GM12878 (cell line): Measurements from ENCODE around the gene KIAA2012. TPM values are rescaled to one million over a fixed set of nuclear protein-coding genes. Genes with fewer than 3 reads are reported as not detected.

ENCODE experiments used
- ATAC-seq: fragments of 200-7000 bp; cut with Tn5 transposase; 3 replicates; pipeline ENCODE4 v1.9.1; 2020; ENCODE audit warnings: mild to moderate bottlenecking, moderate library complexity
- BruUV-seq: library from RNA; stranded (reverse); fragments of 400-500 nt; replicated peaks from 2 replicates; lab custom pipeline; 2021; lab: Mats Ljungman, UMichigan
- CTCF ChIA-PET: fragments of 300-600 bp; sonication (Branson Sonifier 250); formaldehyde crosslinking; extraction: SDS; loops from one replicate; lab custom pipeline; 2021; ENCODE audit warnings: inconsistent platforms; lab: Yijun Ruan, JAX
- POLR2A ChIA-PET: fragments of 350-600 bp; formaldehyde crosslinking; extraction: SDS; loops from one replicate; lab custom pipeline; 2021; ENCODE audit warnings: inconsistent platforms; lab: Charles Lee
- RAD21 ChIA-PET: fragments of 300-600 bp; sonication (Branson Sonifier 250); formaldehyde crosslinking; loops from one replicate; lab custom pipeline; 2023; ENCODE audit warnings: antibody characterized with exemption; ENCODE audit not compliant: unreplicated experiment; lab: Charles Lee
- SMC1A ChIA-PET: fragments of 300-600 bp; sonication (Branson Sonifier 250); formaldehyde crosslinking; loops from one replicate; lab custom pipeline; 2023; ENCODE audit not compliant: unreplicated experiment, uncharacterized antibody; lab: Charles Lee
- DNase-seq: peaks from one replicate; pipeline ENCODE4 v3.0.0-alpha.2; 2011; ENCODE audit warnings: low read depth, low spot score
- FAIRE-seq: peaks from 3 replicates; lab custom pipeline; 2011; peaks lifted over from hg19 to GRCh38; lab: Jason Lieb, UNC
- H2AFZ ChIP-seq: 2 replicates; pipeline ENCODE4 v1.6.0; 2011; ENCODE audit warnings: low read depth, low read length, control low read depth; ENCODE audit not compliant: control insufficient read depth
- H3K27ac ChIP-seq: 2 replicates; pipeline ENCODE4 v1.5.1; 2011; ENCODE audit warnings: control low read depth; ENCODE audit not compliant: control insufficient read depth, insufficient read depth
- H3K27me3 ChIP-seq, 2 experiments: replicated peaks in 1 of 2; 2 replicates each; pipeline versions ENCODE4 v1.6.0 to v1.6.1; 2011; ENCODE audit warnings: low read length in 1 of 2; ENCODE audit not compliant: control insufficient read depth in 2 of 2, insufficient read depth in 2 of 2
- H3K36me3 ChIP-seq, 2 experiments: 2 replicates each; pipeline ENCODE4 v1.5.1; 2011; ENCODE audit warnings: low read length in 1 of 2; ENCODE audit not compliant: control insufficient read depth in 2 of 2, insufficient read depth in 2 of 2
- H3K4me1 ChIP-seq: 2 replicates; pipeline ENCODE4 v1.6.1; 2011; ENCODE audit warnings: mild to moderate bottlenecking, low read length, moderate library complexity, mixed read lengths; ENCODE audit not compliant: control insufficient read depth, insufficient read depth
- H3K4me2 ChIP-seq: 2 replicates; pipeline ENCODE4 v1.6.0; 2011; ENCODE audit warnings: control low read depth; ENCODE audit not compliant: control insufficient read depth, insufficient read depth
- H3K4me3 ChIP-seq: fragments of 200-600 bp; sonication (generic); 2 replicates; pipeline ENCODE4 v1.5.1; 2016
- H3K79me2 ChIP-seq: 2 replicates; pipeline ENCODE4 v1.6.0; 2011; ENCODE audit warnings: low read length; ENCODE audit not compliant: control insufficient read depth, insufficient read depth
- H3K9ac ChIP-seq: 2 replicates; pipeline ENCODE4 v1.8.0; 2011; ENCODE audit warnings: low read length, control low read depth, mixed read lengths; ENCODE audit not compliant: control insufficient read depth, insufficient read depth
- H3K9me3 ChIP-seq: replicated peaks from 3 replicates; pipeline ENCODE4 v1.5.1; 2011; ENCODE audit warnings: mild to moderate bottlenecking, low read length; ENCODE audit not compliant: control insufficient read depth, insufficient read depth
- H4K20me1 ChIP-seq: 2 replicates; pipeline ENCODE4 v1.6.0; 2011; ENCODE audit not compliant: control insufficient read depth, insufficient read depth
- BCL11A ChIP-seq: IDR thresholded peaks from 2 replicates; pipeline ENCODE4 v1.6.1; 2011; ENCODE audit warnings: low read depth, low read length
- RAD51 ChIP-seq: fragments of 450-650 bp; IDR thresholded peaks from 2 replicates; pipeline ENCODE4 v1.6.1; 2016; ENCODE audit warnings: moderate library complexity, mild to moderate bottlenecking, inconsistent platforms
- WGBS: methylation state at CpG from one replicate; pipeline ENCODE4 v1.1.6; 2016; ENCODE audit warnings: low lambda C conversion rate; ENCODE audit not compliant: insufficient replicate concordance, insufficient coverage; ENCODE audit errors: missing lambda C conversion rate; 5-methylcytosine and 5-hydroxymethylcytosine counted together
- in situ Hi-C: fragments of 300-500 bp; cut with MboI; formaldehyde crosslinking; loops from 9 replicates; pipeline ENCODE4 v1.14.3; 2018; ENCODE audit warnings: mixed read lengths
- intact Hi-C: fragments of 100-400 bp; cut with micrococcal nuclease; formaldehyde crosslinking; loops from one replicate; pipeline ENCODE4 v1.14.2; 2022; ENCODE audit not compliant: unreplicated experiment
- polyA plus RNA-seq, 11 experiments: library from polyadenylated mRNA; depleted of rRNA in 4 of 11; unstranded in 6 of 11; stranded (reverse) in 5 of 11; fragments of >200 nt; fragmentation: Nextera tagmentation in 4 of 11; fragmentation: Illumina TruSeq in 1 of 11; extraction: Ambion mirVana in 4 of 11; extraction: Trizol in 1 of 11; gene quantifications; 1 replicate in 1 of 11; 2 replicates in 10 of 11; pipeline versions ENCODE4 v1.2.1 to v1.2.3, GENCODE V29; 2011 to 2016; ENCODE audit warnings: inconsistent platforms in 2 of 11, missing spikeins in 2 of 11, low read depth in 1 of 11
- total RNA-seq, 4 experiments: library from RNA; depleted of rRNA in 3 of 4; stranded (reverse); fragments of >200 nt in 3 of 4; fragmentation: Illumina TruSeq in 1 of 4; extraction: Trizol in 1 of 4; gene quantifications; 2 replicates each; pipeline versions ENCODE4 v1.2.1 to v1.2.3, GENCODE V29; 2013 to 2021
- TF ChIP-seq, protein P1 (sequence below): fragments of 450-650 bp; IDR thresholded peaks from 2 replicates; pipeline ENCODE4 v1.6.1; 2017; ENCODE audit warnings: mild to moderate bottlenecking, moderate library complexity

The KIAA2012 gene
- total and polyA plus RNA-seq, 10 of the 15 experiments (the other 5 are each of a cell fraction or from before 2014, with no cell fraction given), result 0.03 TPM; not detected in 9

DNA sequence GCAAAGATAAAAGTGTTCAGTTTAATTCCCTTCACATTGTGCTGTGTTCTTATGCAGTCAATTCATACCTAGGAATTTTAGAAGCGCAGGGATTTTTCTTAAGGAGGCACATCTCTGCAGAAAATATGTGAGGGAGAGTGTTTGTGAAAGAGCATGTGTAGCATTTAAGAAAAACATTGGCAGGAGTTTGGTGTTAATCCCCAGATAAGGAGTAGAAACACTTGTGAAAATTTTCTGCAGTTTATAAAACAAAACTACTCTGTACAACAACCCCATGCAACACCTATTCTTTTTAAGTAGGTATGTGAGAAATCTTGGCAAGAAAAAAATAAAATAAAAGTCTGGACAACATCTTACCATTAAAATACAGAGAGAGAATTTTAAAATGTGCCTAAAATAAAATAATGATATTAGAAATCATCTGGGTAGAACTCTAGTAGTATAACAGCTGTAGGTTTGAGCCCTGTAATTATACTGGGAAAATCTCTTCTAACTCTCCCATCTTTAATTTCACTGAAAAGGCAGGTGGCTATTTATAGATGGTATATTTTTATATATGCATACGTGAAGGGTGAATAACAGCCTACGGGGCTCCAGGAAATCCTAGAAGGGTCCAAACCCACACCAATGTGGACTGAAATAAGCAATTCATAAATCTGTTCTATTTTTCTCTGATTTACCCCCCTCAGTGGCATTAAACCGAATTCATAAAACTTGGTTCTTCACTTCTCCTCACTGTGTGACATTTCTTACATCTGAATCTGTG lies 32.8 kb upstream of the KIAA2012 start:
- no peak overlapping the region for H3K27ac ChIP-seq
- DNase-seq, result no peak
- no peaks in the 10 kb centered on the region; the same call in 2 of the 3 replicates for H3K9me3 ChIP-seq
- H4K20me1 ChIP-seq, result no peaks in the 10 kb centered on the region
- no TSS peak for BruUV-seq
- intact Hi-C loops (no loop called here), in situ Hi-C loops (no loop called here)
- H3K4me1 ChIP-seq, result peaks cover 7% of the 10 kb centered on the region
- H3K9ac ChIP-seq, result no peak overlapping the region
- SMC1A ChIA-PET, result interaction anchor here (0.6 to 2.4 kb wide), 4 partner anchors 12 to 180 kb away, joined by 3 to 11 read pairs (median 3); no protein-coding TSS in a partner anchor
- no peak overlapping the region for H2AFZ ChIP-seq
- H3K36me3 ChIP-seq, result no peaks in the 10 kb centered on the region
- peaks cover 0 to 6% of the 10 kb centered on the region in 2 experiments; a peak in 2 of 4 replicates for H3K27me3 ChIP-seq
- no peak for FAIRE-seq
- no peak for TF ChIP-seq RAD51
- TF ChIP-seq, protein P1, sequence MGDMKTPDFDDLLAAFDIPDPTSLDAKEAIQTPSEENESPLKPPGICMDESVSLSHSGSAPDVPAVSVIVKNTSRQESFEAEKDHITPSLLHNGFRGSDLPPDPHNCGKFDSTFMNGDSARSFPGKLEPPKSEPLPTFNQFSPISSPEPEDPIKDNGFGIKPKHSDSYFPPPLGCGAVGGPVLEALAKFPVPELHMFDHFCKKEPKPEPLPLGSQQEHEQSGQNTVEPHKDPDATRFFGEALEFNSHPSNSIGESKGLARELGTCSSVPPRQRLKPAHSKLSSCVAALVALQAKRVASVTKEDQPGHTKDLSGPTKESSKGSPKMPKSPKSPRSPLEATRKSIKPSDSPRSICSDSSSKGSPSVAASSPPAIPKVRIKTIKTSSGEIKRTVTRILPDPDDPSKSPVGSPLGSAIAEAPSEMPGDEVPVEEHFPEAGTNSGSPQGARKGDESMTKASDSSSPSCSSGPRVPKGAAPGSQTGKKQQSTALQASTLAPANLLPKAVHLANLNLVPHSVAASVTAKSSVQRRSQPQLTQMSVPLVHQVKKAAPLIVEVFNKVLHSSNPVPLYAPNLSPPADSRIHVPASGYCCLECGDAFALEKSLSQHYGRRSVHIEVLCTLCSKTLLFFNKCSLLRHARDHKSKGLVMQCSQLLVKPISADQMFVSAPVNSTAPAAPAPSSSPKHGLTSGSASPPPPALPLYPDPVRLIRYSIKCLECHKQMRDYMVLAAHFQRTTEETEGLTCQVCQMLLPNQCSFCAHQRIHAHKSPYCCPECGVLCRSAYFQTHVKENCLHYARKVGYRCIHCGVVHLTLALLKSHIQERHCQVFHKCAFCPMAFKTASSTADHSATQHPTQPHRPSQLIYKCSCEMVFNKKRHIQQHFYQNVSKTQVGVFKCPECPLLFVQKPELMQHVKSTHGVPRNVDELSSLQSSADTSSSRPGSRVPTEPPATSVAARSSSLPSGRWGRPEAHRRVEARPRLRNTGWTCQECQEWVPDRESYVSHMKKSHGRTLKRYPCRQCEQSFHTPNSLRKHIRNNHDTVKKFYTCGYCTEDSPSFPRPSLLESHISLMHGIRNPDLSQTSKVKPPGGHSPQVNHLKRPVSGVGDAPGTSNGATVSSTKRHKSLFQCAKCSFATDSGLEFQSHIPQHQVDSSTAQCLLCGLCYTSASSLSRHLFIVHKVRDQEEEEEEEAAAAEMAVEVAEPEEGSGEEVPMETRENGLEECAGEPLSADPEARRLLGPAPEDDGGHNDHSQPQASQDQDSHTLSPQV, result no peak
- no peak for TF ChIP-seq BCL11A
- no peaks in the 10 kb centered on the region for H3K79me2 ChIP-seq
- 4% methylated on average over 4 of the region's 4 CpGs for WGBS
- RAD21 ChIA-PET, result interaction anchor here (0.6 kb wide), 1 partner anchor 47 kb away, joined by 3 read pairs; no protein-coding TSS in a partner anchor
- POLR2A ChIA-PET, result interaction anchor here (0.6 to 0.7 kb wide), 3 partner anchors 14 to 299 kb away, joined by 3 to 4 read pairs (median 4); no protein-coding TSS in a partner anchor
- H3K4me3 ChIP-seq, result no peak overlapping the region
- no peak overlapping the region for H3K4me2 ChIP-seq
- CTCF ChIA-PET, result interaction anchor here (0.9 to 3.9 kb wide), 2 partner anchors 23 to 180 kb away, joined by 3 to 15 read pairs; no protein-coding TSS in a partner anchor
- no peak for ATAC-seq
